OCI-LY1 (cell line): ENCODE measurements around the gene RASSF5.

Experiments used
- EZH2 ChIP-seq: fragments of 200-600 bp; sonication (generic), shearing (Covaris generic); IDR thresholded peaks from 2 replicates; pipeline ENCODE4 v1.8.0; 2017; ENCODE audit warnings: borderline replicate concordance, mixed run types, mild to moderate bottlenecking, antibody characterized with exemption, low read length, moderate library complexity, mixed read lengths
- TF ChIP-seq, protein P1 (sequence below): fragments of 200-600 bp; sonication (generic), shearing (Covaris generic); IDR thresholded peaks from 2 replicates; pipeline ENCODE4 v1.5.1; 2017; ENCODE audit warnings: mild to moderate bottlenecking, antibody characterized with exemption, low read length, moderate library complexity, mixed read lengths

DNA sequence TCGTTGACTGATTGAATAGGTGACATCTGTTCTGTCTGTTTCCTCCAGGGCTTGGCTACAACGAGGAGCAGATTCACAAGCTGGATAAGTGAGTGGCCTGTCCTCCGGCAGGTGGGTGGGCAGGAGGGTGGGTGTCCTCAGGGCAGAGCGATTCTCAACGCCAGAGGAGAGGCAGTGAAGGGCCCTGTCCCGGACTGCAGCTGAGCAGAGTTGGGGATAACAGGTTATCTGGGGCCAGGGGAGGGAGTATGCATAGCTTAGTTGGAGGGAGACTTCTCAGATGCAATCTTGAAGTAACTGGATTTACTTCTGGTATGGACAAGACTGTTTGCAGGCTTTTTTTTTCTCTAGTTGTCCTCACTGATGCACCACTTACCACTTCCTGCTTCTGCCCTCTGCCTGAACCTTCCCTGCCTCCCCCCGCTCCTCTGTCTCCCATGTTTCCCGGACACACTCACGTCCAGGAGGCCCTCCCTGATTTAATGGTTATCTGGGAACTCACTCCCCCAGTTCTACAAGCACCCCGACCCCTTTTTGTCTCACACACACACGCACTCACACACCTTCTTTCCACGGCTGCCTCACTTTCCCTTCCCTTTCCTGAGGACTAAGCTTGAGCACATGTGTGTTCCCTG is 16.4 kb upstream of the RASSF5 start:
- TF ChIP-seq, protein P1, sequence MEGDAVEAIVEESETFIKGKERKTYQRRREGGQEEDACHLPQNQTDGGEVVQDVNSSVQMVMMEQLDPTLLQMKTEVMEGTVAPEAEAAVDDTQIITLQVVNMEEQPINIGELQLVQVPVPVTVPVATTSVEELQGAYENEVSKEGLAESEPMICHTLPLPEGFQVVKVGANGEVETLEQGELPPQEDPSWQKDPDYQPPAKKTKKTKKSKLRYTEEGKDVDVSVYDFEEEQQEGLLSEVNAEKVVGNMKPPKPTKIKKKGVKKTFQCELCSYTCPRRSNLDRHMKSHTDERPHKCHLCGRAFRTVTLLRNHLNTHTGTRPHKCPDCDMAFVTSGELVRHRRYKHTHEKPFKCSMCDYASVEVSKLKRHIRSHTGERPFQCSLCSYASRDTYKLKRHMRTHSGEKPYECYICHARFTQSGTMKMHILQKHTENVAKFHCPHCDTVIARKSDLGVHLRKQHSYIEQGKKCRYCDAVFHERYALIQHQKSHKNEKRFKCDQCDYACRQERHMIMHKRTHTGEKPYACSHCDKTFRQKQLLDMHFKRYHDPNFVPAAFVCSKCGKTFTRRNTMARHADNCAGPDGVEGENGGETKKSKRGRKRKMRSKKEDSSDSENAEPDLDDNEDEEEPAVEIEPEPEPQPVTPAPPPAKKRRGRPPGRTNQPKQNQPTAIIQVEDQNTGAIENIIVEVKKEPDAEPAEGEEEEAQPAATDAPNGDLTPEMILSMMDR = no peak
- no peak for TF ChIP-seq EZH2
